Upper lobe of left lung (tissue), 6 donors: ENCODE measurements around the gene SIX4. TPM values are rescaled to one million over a fixed set of nuclear protein-coding genes. Genes with fewer than 3 reads are reported as not detected.

Experiments used
- ATAC-seq, 2 donors: fragments of 200-7000 bp; cut with Tn5 transposase; one replicate each; pipeline ENCODE4 v1.9.1; 2022; ENCODE audit warnings: mild to moderate bottlenecking in 2 of 2, moderate library complexity in 2 of 2; ENCODE audit not compliant: low FRiP score in 2 of 2
- DNase-seq, 2 donors: peaks; one replicate each; pipeline ENCODE4 v3.0.0-alpha.2; 2019 to 2020
- H3K27ac ChIP-seq, 4 donors: fragments of 200-600 bp; sonication (generic); one replicate each; pipeline ENCODE4 v1.5.1; 2016 to 2019
- H3K27me3 ChIP-seq, 4 donors: fragments of 200-600 bp; sonication (generic); one replicate each; pipeline ENCODE4 v1.5.1; 2017 to 2019
- H3K36me3 ChIP-seq, 4 donors: fragments of 200-600 bp; sonication (generic); one replicate each; pipeline ENCODE4 v1.5.1; 2016 to 2019
- H3K4me1 ChIP-seq, 4 donors: fragments of 200-600 bp; sonication (generic); one replicate each; pipeline ENCODE4 v1.5.1; 2018 to 2019
- H3K4me3 ChIP-seq, 4 donors: fragments of 200-600 bp; sonication (generic); one replicate each; pipeline ENCODE4 v1.5.1; 2017 to 2019; ENCODE audit warnings: mild to moderate bottlenecking in 2 of 4, moderate library complexity in 1 of 4
- H3K9me3 ChIP-seq, 4 donors: fragments of 200-600 bp; sonication (generic); one replicate each; pipeline ENCODE4 v1.5.1; 2018 to 2019
- EP300 ChIP-seq, 4 donors: sonication (generic); formaldehyde crosslinking; IDR thresholded peaks; one replicate each; pipeline ENCODE4 v1.5.1; 2017; ENCODE audit warnings: antibody characterized with exemption in 4 of 4, control low read depth in 2 of 4
- POLR2A ChIP-seq, 4 donors: fragments of 450-650 bp; IDR thresholded peaks; one replicate each; pipeline ENCODE4 v1.5.1; 2016 to 2017; ENCODE audit warnings: antibody characterized with exemption in 4 of 4, mild to moderate bottlenecking in 2 of 4
- POLR2AphosphoS5 ChIP-seq, 2 donors: sonication (generic); formaldehyde crosslinking; IDR thresholded peaks; one replicate each; pipeline ENCODE4 v1.5.1; 2017; ENCODE audit warnings: antibody characterized with exemption in 2 of 2
- WGBS, 2 donors: methylation state at CpG; one replicate each; pipeline ENCODE4 v1.1.5; 2017 to 2018; 5-methylcytosine and 5-hydroxymethylcytosine counted together
- total RNA-seq, 6 donors: library from RNA; depleted of rRNA in 4 of 6; stranded (reverse); fragments of >200 nt in 4 of 6; gene quantifications; one replicate each; pipeline versions ENCODE4 v1.1.0 to v1.2.1, GENCODE V29; 2016 to 2021
- TF ChIP-seq, protein P1 (sequence below), 6 experiments: fragments of 450-650 bp in 4 of 6; fragments of 200-600 bp in 2 of 6; sonication (generic) in 2 of 6; IDR thresholded peaks; one replicate each; pipeline ENCODE4 v1.5.1; 2016 to 2019; ENCODE audit warnings: antibody characterized with exemption in 6 of 6
- donor health status: DM: no; HTN: no; CAD: no; lungs with moderate emphysema.
- donor health status: DM: no; HTN: yes; CAD: no; lungs with severe emphysema.

The SIX4 gene
- total RNA-seq, 6 donors from 2014 or later, result 0.55 to 8.3 (median 1.8) TPM

GRCh38 chr14:60680511-60680910 lies 43.6 kb downstream of the SIX4 start:
- Histone ChIP-seq H3K36me3 (no peaks in the 10 kb centered on the region), H3K27ac (no peak overlapping the region), H3K4me3 (no peak overlapping the region), H3K4me1 (no peaks in the 10 kb centered on the region), H3K27me3 (no peaks in the 10 kb centered on the region), H3K9me3 (no peaks in the 10 kb centered on the region)
- ATAC-seq (no peak), DNase-seq (no peak)
- TF ChIP-seq EP300 (IDR thresholded peaks at IDR 0.05), result no peak
- TF ChIP-seq, protein P1, sequence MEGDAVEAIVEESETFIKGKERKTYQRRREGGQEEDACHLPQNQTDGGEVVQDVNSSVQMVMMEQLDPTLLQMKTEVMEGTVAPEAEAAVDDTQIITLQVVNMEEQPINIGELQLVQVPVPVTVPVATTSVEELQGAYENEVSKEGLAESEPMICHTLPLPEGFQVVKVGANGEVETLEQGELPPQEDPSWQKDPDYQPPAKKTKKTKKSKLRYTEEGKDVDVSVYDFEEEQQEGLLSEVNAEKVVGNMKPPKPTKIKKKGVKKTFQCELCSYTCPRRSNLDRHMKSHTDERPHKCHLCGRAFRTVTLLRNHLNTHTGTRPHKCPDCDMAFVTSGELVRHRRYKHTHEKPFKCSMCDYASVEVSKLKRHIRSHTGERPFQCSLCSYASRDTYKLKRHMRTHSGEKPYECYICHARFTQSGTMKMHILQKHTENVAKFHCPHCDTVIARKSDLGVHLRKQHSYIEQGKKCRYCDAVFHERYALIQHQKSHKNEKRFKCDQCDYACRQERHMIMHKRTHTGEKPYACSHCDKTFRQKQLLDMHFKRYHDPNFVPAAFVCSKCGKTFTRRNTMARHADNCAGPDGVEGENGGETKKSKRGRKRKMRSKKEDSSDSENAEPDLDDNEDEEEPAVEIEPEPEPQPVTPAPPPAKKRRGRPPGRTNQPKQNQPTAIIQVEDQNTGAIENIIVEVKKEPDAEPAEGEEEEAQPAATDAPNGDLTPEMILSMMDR (IDR thresholded peaks at IDR 0.05), result no peak
- TF ChIP-seq POLR2A (IDR thresholded peaks at IDR 0.05), result no peak
- no peak for TF ChIP-seq POLR2AphosphoS5 (IDR thresholded peaks at IDR 0.05)
- WGBS, 2 donors, result 82 to 96% methylated on average over 3 of the region's 3 CpGs

DNA sequence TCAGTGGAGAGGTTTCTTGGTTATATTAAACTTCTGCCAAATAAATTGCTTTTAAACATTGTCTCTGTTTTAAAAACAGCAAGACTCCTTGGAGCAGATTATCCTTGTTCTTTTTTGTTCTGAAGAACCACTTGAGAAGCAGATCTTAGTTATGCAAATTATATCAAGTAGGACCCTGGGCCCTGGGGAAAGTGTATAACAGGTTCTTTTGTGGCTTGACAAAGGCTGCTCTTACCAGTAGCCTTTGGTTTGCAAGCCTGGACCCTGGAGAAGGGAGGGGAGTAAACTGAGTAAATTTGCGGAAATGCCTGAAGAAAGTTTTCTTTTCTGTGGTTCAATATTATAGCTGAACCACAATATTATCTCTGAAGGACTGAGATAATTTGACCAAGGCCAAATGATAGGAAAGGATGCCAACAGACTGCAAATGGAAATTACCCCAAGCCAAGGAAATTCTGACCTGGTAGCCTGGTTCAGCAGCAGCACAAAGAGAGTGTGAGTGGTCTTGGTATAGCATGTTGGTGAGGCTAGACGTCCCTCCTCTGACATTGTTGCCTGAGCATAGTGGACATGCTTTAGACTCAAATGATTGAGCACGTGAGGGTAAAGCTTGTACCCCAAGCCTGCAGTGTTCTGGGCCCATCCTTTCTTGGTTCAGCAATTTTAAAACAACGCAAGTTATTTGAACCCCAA lies 44.4 kb downstream of the SIX4 start:
- no peak for DNase-seq

DNA sequence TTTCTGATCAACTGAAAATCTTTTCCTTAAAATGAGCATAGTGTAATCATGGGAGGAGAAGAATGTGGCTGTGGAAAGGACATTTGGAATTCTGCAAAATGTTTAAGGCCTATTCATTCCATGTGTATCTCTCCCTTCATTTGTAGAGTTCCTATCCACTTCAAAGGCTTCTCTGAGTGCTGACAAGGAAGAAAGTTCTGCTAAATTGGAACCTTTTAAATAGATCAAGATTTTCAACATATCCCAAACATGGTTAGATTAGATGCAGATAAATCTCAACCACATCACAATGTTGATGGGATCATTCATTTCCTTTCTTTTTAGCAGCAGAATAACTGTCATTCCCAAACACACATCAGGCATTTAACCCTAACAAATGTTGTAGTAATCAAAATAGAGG lies 46.5 kb downstream of the SIX4 start:
- DNase-seq (no peak), ATAC-seq (no peak)
- H3K36me3 ChIP-seq, result no peaks in the 10 kb centered on the region
- no peaks in the 10 kb centered on the region for H3K27me3 ChIP-seq
- no peak overlapping the region for H3K4me3 ChIP-seq
- no peak overlapping the region for H3K27ac ChIP-seq
- TF ChIP-seq POLR2AphosphoS5 (IDR thresholded peaks at IDR 0.05), result no peak
- no peak for TF ChIP-seq POLR2A (IDR thresholded peaks at IDR 0.05)
- TF ChIP-seq EP300 (IDR thresholded peaks at IDR 0.05), result no peak
- TF ChIP-seq, protein P1 (IDR thresholded peaks at IDR 0.05), result no peak
- H3K9me3 ChIP-seq, result no peaks in the 10 kb centered on the region
- no peaks in the 10 kb centered on the region for H3K4me1 ChIP-seq

More for the DNA sequence above, 44.4 kb downstream of the SIX4 start:
- H3K27ac ChIP-seq, result no peak overlapping the region
- H3K9me3 ChIP-seq, result no peaks in the 10 kb centered on the region
- TF ChIP-seq POLR2A (IDR thresholded peaks at IDR 0.05) (no peak), EP300 (IDR thresholded peaks at IDR 0.05) (no peak), POLR2AphosphoS5 (IDR thresholded peaks at IDR 0.05) (no peak)
- TF ChIP-seq, protein P1 (IDR thresholded peaks at IDR 0.05), result no peak
- H3K4me3 ChIP-seq, result no peak overlapping the region
- H3K36me3 ChIP-seq, result no peaks in the 10 kb centered on the region
- H3K4me1 ChIP-seq, result no peaks in the 10 kb centered on the region
- H3K27me3 ChIP-seq, result no peaks in the 10 kb centered on the region
- no peak for ATAC-seq
- 75 to 80% methylated on average over 4 of the region's 4 CpGs for WGBS, 2 donors

DNA sequence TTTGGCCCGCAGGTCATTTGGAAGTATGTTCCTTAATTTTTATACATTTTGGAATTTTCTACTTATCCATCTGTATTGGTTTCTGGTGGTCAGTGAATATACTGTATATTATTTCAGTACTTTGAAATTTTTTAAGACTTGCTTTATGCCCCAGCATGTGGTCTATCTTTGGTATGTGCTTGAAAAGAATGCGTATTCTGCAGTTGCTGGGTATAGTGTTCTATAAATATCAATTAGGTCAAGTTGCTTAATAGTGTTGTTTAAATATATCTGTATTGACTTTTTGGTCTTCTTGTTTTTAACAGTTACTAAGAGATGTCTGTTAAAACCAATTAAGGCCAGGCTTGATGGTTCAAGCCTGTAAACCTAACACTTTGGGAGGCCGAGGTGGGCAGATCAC lies 53.2 kb downstream of the SIX4 start:
- DNase-seq (no peak), ATAC-seq (no peak)
- H3K9me3 ChIP-seq, result no peaks in the 10 kb centered on the region
- H3K27ac ChIP-seq, result no peak overlapping the region
- WGBS, 2 donors, result 73 to 79% methylated on average over 3 of the region's 3 CpGs
- no peaks in the 10 kb centered on the region for H3K36me3 ChIP-seq
- H3K4me3 ChIP-seq, result no peak overlapping the region
- no peaks in the 10 kb centered on the region for H3K4me1 ChIP-seq
- H3K27me3 ChIP-seq, result no peaks in the 10 kb centered on the region
- TF ChIP-seq POLR2AphosphoS5 (IDR thresholded peaks at IDR 0.05) (no peak), EP300 (IDR thresholded peaks at IDR 0.05) (no peak), POLR2A (IDR thresholded peaks at IDR 0.05) (no peak)
- TF ChIP-seq, protein P1 (IDR thresholded peaks at IDR 0.05), result no peak
